K562 (cell line): ENCODE results near the gene POU2F3. TPM values are rescaled to one million over a fixed set of nuclear protein-coding genes. Genes with fewer than 3 reads are reported as not detected.

Source experiments
- BRF1 ChIP-seq: IDR thresholded peaks from 3 replicates; pipeline ENCODE4 v1.6.1; 2011; ENCODE audit warnings: borderline replicate concordance, mild to moderate bottlenecking; ENCODE audit not compliant: insufficient read length; ENCODE audit errors: extremely low read depth
- CTCF ChIP-seq, 3 experiments: IDR thresholded peaks in 2 of 3; conservative IDR thresholded peaks in 1 of 3; 2 replicates each; pipeline ENCODE4 v1.5.1; 2011 to 2012; ENCODE audit warnings: low read length in 3 of 3, mild to moderate bottlenecking in 3 of 3, control low read depth in 2 of 3, improper control_type of control experiment in 1 of 3, inconsistent platforms in 1 of 3, low read depth in 1 of 3, mixed read lengths in 1 of 3, moderate library complexity in 1 of 3; ENCODE audit not compliant: insufficient read depth in 2 of 3
- DNMT1 ChIP-seq: fragments of 450-650 bp; IDR thresholded peaks from 2 replicates; pipeline ENCODE4 v1.6.1; 2016; ENCODE audit warnings: antibody characterized with exemption, mild to moderate bottlenecking
- FOSL1 ChIP-seq: fragments of 200-800 bp; sonication (Bioruptor generic); conservative IDR thresholded peaks from 2 replicates; pipeline ENCODE4 v1.6.1; 2016; ENCODE audit warnings: missing genetic modification characterization, missing compliant biosample characterization
- GABPB2 ChIP-seq: fragments of 250-450 bp; sonication (Bioruptor Pico); conservative IDR thresholded peaks from 2 replicates; pipeline ENCODE4 v1.5.1; 2021; ENCODE audit warnings: mild to moderate bottlenecking
- KDM4B ChIP-seq, 2 experiments: fragments of 450-650 bp in 1 of 2; sonication (generic) in 1 of 2; IDR thresholded peaks; 2 replicates each; pipeline ENCODE4 v1.6.1; 2016 to 2017; ENCODE audit warnings: borderline replicate concordance in 2 of 2, antibody characterized with exemption in 1 of 2, low read depth in 1 of 2, mild to moderate bottlenecking in 1 of 2
- PHTF2 ChIP-seq: fragments of 250-450 bp; sonication (Bioruptor Pico); IDR thresholded peaks from 2 replicates; pipeline ENCODE4 v1.5.0; 2021; ENCODE audit warnings: mild to moderate bottlenecking
- ZBTB5 ChIP-seq: fragments of 450-650 bp; IDR thresholded peaks from 2 replicates; pipeline ENCODE4 v1.6.1; 2017; ENCODE audit warnings: antibody characterized with exemption
- ZNF121 ChIP-seq: sonication (generic); formaldehyde crosslinking; conservative IDR thresholded peaks from 2 replicates; pipeline ENCODE4 v1.8.0; 2022; ENCODE audit warnings: missing genetic modification reagents
- ZNF695 ChIP-seq: fragments of 450-650 bp; formaldehyde crosslinking; IDR thresholded peaks from 2 replicates; pipeline ENCODE4 v1.4.0; 2020; ENCODE audit warnings: mild to moderate bottlenecking, moderate library complexity
- polyA plus RNA-seq, 8 experiments: library from polyadenylated mRNA; depleted of rRNA in 4 of 8; stranded (reverse) in 5 of 8; unstranded in 3 of 8; fragments of >200 nt; fragmentation: Nextera tagmentation in 2 of 8; fragmentation: Illumina TruSeq in 1 of 8; extraction: Ambion mirVana in 2 of 8; extraction: Trizol in 1 of 8; gene quantifications; 2 replicates each; pipeline versions ENCODE4 v1.2.1 to v1.2.3, GENCODE V29; 2011 to 2014; ENCODE audit warnings: inconsistent platforms in 1 of 8, missing spikeins in 1 of 8
- total RNA-seq, 7 experiments: library from RNA; depleted of rRNA in 6 of 7; stranded (reverse); fragments of >200 nt in 6 of 7; fragmentation: Illumina TruSeq in 2 of 7; extraction: Trizol in 2 of 7; gene quantifications; 2 replicates each; pipeline versions ENCODE4 v1.2.1 to v1.2.3, GENCODE V29; 2011 to 2021; ENCODE audit warnings: low replicate concordance in 1 of 7
- TF ChIP-seq, protein P1 (sequence below): sonication (generic); formaldehyde crosslinking; IDR thresholded peaks from 2 replicates; pipeline ENCODE4 v1.8.1; 2022; ENCODE audit warnings: missing genetic modification reagents
- TF ChIP-seq, protein P2 (sequence below): sonication (generic); formaldehyde crosslinking; IDR thresholded peaks from 2 replicates; pipeline ENCODE4 v1.8.0; 2022; ENCODE audit warnings: missing genetic modification reagents, mild to moderate bottlenecking, moderate library complexity, borderline replicate concordance
- TF ChIP-seq, protein P3 (sequence below), 2 experiments: fragments of 450-650 bp; IDR thresholded peaks; 2 replicates each; pipeline ENCODE4 v1.6.1; 2016; ENCODE audit warnings: mild to moderate bottlenecking in 2 of 2, borderline replicate concordance in 1 of 2, low read depth in 1 of 2, moderate library complexity in 1 of 2

The POU2F3 gene
- total and polyA plus RNA-seq, 9 of the 15 experiments (the other 6 are each of a cell fraction or from before 2014, with no cell fraction given) = not detected

- no peak for TF ChIP-seq CTCF (IDR thresholded peaks at IDR 0.05 in 2 of 3, conservative IDR thresholded peaks at IDR 0.05 in 1 of 3; ENCODE audit: insufficient read depth in 2 of 3, low read depth in 1 of 3, low read length in 3 of 3)
- TF ChIP-seq ZBTB5 = no peak
- TF ChIP-seq FOSL1 (tag) = peak; percentile 38; the same call in 1 of the 2 replicates
- TF ChIP-seq ZNF695 = no peak
- no peak for TF ChIP-seq PHTF2
- TF ChIP-seq DNMT1 = no peak
- TF ChIP-seq GABPB2 (CRISPR knock-in tag) = no peak
- TF ChIP-seq ZNF121 (CRISPR knock-in tag) = no peak
- TF ChIP-seq, protein P1, sequence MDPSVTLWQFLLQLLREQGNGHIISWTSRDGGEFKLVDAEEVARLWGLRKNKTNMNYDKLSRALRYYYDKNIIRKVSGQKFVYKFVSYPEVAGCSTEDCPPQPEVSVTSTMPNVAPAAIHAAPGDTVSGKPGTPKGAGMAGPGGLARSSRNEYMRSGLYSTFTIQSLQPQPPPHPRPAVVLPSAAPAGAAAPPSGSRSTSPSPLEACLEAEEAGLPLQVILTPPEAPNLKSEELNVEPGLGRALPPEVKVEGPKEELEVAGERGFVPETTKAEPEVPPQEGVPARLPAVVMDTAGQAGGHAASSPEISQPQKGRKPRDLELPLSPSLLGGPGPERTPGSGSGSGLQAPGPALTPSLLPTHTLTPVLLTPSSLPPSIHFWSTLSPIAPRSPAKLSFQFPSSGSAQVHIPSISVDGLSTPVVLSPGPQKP (CRISPR knock-in tag) = no peak
- TF ChIP-seq BRF1 = no peak
- TF ChIP-seq, protein P2, sequence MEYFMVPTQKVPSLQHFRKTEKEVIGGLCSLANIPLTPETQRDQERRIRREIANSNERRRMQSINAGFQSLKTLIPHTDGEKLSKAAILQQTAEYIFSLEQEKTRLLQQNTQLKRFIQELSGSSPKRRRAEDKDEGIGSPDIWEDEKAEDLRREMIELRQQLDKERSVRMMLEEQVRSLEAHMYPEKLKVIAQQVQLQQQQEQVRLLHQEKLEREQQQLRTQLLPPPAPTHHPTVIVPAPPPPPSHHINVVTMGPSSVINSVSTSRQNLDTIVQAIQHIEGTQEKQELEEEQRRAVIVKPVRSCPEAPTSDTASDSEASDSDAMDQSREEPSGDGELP (CRISPR knock-in tag) = peak; percentile 56
- TF ChIP-seq, protein P3, sequence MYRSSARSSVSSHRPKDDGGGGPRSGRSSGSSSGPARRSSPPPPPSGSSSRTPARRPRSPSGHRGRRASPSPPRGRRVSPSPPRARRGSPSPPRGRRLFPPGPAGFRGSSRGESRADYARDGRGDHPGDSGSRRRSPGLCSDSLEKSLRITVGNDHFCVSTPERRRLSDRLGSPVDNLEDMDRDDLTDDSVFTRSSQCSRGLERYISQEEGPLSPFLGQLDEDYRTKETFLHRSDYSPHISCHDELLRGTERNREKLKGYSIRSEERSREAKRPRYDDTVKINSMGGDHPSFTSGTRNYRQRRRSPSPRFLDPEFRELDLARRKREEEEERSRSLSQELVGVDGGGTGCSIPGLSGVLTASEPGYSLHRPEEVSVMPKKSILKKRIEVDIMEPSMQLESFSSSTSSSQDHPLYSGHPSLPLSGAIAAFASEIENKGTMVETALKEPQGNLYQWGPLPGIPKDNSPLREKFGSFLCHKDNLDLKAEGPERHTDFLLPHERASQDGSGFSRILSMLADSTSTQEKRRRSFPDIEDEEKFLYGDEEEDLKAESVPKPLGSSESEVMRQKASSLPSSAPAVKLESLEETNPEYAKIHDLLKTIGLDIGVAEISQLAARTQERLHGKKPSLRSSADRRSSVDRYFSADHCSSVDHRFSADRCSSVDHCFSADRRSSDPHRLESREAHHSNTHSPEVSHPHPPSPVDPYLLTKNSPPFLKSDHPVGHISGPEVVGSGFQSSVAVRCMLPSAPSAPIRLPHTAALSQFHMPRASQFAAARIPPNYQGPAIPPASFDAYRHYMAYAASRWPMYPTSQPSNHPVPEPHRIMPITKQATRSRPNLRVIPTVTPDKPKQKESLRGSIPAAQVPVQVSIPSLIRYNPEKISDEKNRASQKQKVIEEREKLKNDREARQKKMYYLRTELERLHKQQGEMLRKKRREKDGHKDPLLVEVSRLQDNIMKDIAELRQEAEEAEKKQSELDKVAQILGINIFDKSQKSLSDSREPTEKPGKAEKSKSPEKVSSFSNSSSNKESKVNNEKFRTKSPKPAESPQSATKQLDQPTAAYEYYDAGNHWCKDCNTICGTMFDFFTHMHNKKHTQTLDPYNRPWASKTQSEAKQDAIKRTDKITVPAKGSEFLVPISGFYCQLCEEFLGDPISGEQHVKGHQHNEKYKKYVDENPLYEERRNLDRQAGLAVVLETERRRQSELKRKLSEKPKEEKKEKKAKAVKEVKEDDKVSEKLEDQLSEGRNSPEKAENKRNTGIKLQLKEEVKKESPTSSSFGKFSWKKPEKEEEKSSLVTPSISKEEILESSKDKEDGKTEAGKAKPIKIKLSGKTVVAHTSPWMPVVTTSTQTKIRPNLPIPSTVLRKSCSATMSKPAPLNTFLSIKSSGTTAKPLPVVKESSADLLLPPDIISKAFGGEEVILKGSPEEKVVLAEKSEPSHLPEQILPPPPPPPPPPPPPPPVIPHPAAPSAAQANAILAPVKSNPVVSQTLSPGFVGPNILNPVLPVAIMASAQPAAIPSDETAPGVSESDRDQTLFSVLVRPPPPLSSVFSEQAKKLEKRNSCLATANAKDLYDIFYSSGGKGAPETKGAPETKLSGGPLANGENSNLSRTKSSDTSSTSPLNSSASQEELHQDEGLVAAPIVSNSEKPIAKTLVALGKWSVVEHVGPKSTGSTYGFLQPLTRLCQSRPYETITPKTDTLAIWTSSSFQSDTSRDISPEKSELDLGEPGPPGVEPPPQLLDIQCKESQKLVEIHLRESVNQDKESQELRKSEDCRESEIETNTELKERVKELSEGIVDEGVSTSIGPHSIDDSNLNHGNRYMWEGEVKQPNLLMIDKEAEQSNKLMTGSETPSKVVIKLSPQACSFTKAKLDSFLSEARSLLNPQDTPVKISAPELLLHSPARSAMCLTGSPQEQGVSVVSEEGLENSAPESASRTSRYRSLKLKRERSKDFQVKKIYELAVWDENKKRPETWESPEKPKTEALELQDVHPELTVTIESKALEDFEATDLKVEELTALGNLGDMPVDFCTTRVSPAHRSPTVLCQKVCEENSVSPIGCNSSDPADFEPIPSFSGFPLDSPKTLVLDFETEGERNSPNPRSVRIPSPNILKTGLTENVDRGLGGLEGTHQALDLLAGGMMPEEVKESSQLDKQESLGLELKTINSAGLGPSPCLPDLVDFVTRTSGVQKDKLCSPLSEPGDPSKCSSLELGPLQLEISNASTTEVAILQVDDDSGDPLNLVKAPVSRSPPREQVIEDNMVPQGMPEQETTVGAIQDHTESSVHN (IDR thresholded peaks at IDR 0.05; ENCODE audit: borderline replicate concordance in 1 of 2, low read depth in 1 of 2) = no peak
- no peak for TF ChIP-seq KDM4B (IDR thresholded peaks at IDR 0.05; ENCODE audit: borderline replicate concordance in 2 of 2, low read depth in 1 of 2)
These were observed 99.5 kb downstream of the POU2F3 start (continued) for GRCh38 chr11:120339394-120339890.
